ENCODE measurements around the gene CDH4.

DNA sequence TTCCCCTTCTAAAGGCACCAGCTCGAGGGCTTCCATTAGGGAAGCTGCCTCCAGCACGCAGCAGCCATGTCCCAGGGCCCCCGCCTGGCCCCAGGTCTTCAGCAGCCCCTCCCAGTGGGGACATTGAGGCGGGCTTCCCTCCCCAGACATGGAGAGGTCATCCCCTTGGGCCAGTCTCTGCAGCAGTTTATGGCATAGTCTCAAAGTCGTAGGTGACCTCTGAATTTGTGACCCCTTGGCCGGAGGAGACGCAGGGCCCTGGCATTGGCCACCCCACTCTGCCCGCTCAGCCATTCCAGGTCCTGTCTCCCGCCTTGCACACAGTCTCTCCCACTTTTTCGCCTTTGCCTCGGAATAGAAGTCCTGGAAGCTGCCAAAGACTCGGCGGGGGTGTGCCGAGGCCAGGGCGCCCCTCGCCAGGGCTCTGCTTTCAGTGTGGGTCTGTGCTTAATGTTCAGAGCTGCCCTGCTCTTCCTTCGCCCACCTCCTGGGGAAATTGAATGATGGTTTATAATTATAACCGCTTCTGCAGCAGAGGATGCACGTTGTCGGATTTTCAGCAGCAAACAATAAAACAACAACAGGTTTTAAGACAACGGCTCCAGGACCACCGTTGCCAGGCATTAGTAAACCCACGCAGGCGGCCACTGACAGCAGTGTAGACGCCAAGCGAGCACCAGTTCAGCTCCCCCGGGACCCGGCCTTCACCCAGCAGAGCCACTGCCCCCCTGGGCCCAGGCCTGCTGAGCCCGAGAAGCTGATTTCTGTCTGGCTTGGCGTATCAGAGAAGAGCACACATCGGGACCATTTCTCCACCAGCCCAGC is 626.6 kb downstream of the CDH4 start:
- TF ChIP-seq CTCF (IDR thresholded peaks at IDR 0.05; ENCODE audit: insufficient read depth, low read depth, low read length): no peak
- TF ChIP-seq EZH2 (IDR thresholded peaks at IDR 0.05; ENCODE audit: insufficient read depth, low read length): no peak

Measured in astrocyte (in vitro differentiated cells and primary cell).